Measurements from ENCODE around the gene CYP4F8. TPM values are rescaled to one million over a fixed set of nuclear protein-coding genes. Genes with fewer than 3 reads are reported as not detected.

The CYP4F8 gene
- total RNA-seq: not detected in 2 replicates

GRCh38 chr19:15614507-15615379, at the start of gene CYP4F8:
Gene CYP4F8, plus strand, starts transcription at chr19:15615218. Its CDS starts 399 bp downstream, at chr19:15615617.

GRCh38 chr19:15640294-15640903, 25.4 kb downstream of the CYP4F8 start, which contains the start of gene CYP4F3:
Gene CYP4F3, plus strand, starts transcription at chr19:15640897. Its CDS starts 519 bp downstream, at chr19:15641416.

GRCh38 chr19:15672580-15673175, 57.7 kb downstream of the CYP4F8 start, which contains the start of gene CYP4F12:
Gene CYP4F12, plus strand, starts transcription at chr19:15673087. Its CDS starts 443 bp downstream, at chr19:15673530.

Small RNAs within 50 kb of the gene (small RNA-seq; reads per million reads assigned to genes)
- not detected for gene AD000091.1

Other genes with a start within 250 kb of the CYP4F8 start
- gene AKAP8, start 235.4 kb upstream of the CYP4F8 start, total RNA-seq: 22.4 and 22.5 TPM in 2 replicates
- 56.1 and 62.2 TPM in 2 replicates for gene AKAP8L, start 196.2 kb upstream of the CYP4F8 start, total RNA-seq
- 12.4 and 15.2 TPM in 2 replicates for gene WIZ, start 165.3 kb upstream of the CYP4F8 start, total RNA-seq
- 0.40 and 2.4 TPM in 2 replicates for gene RASAL3, start 150.7 kb upstream of the CYP4F8 start, total RNA-seq
- not detected in 2 replicates for gene PGLYRP2, start 135.7 kb upstream of the CYP4F8 start, total RNA-seq
- not detected in 2 replicates for gene CYP4F22, start 106.7 kb upstream of the CYP4F8 start, total RNA-seq
- under 0.01 and 0.07 TPM in 2 replicates for gene CYP4F3, start 25.7 kb downstream of the CYP4F8 start, total RNA-seq
- not detected in 2 replicates for gene CYP4F12, start 57.9 kb downstream of the CYP4F8 start, total RNA-seq
- gene OR10H2, start 112.8 kb downstream of the CYP4F8 start, total RNA-seq: not detected in 2 replicates
- not detected in 2 replicates for gene OR10H3, start 122.8 kb downstream of the CYP4F8 start, total RNA-seq
- not detected in 2 replicates for gene OR10H5, start 172.4 kb downstream of the CYP4F8 start, total RNA-seq
- not detected in 2 replicates for gene OR10H1, start 200.4 kb downstream of the CYP4F8 start, total RNA-seq

All from thoracic aorta endothelial cell (primary cell).